NAMALWA (cell line): ENCODE results near the gene RAB11FIP4.

Experiments used
- DNase-seq: peaks from one replicate; pipeline ENCODE4 v3.0.0-alpha.2; 2015; ENCODE audit warnings: low spot score

RAB11FIP4 gene

GRCh38 chr17:31570231-31570630 lies 178.8 kb downstream of the RAB11FIP4 start:
- DNase-seq: no peak

DNA sequence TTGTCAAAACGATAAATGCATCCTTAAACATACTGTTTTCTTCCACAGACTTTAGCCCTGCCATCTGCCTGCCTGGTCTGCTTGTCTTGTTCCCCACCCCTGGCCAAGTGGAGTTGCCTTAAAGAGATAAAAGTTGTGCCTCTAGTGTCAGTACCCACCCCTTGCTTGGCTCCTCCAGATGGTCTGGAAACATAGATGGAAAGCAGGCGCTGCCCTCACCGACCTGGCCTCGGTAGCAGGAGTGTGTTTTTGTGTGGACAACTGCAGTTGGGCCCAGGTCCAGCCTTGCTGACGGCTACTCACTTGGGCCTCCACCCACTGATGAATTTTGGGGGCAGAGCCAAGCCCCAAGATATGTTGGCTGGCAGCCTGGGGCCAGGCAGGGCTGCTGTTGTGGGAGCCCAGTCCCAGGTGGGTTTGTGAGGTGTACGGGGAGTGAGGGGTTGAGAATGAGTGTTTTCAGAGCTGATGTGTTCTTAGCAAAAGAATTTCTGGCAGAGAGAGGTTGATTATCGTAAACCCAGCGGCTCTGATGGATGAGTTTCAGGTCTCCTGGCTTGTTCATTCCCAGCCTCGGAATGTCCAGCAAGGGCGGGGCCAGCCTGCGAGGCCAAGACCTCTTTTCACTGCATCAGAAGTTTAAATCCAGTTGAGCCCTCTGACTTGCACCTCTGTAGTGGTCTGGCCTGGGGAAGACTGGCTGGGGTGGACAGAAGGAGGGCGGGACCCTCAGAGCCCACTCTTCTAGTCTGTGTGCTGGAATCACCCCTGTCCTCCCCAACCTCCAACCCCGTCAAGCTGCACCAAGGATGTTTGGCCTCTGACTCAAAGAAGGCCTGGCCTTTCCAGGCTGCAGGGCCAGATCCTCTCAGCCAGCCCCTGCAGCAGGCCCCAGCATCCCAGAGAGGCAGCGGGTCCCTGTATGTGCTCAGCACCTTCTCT lies 179.7 kb downstream of the RAB11FIP4 start:
- DNase-seq: no peak

DNA sequence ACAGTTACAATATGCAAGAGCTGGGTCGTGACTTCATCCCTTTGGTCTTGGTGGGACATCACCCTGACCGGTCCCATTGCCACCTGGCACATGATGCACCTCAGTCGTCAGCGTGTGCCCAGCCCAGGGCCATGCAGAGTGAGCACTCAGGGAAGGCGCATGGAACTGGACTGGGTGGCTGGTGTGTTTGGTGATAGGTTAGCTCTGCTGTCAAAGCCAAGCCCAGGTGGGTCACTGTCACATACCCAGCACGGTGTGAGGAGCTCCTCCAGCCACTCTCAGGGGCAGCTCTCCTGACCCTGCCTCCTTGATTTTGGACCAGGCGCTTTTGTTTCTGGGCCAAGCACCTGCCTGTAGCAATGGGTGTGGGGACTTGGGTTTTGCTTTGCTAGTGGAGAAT lies 180.9 kb downstream of the RAB11FIP4 start:
- DNase-seq: no peak

GRCh38 chr17:31573047-31573446 lies 181.6 kb downstream of the RAB11FIP4 start:
- DNase-seq: no peak

DNA sequence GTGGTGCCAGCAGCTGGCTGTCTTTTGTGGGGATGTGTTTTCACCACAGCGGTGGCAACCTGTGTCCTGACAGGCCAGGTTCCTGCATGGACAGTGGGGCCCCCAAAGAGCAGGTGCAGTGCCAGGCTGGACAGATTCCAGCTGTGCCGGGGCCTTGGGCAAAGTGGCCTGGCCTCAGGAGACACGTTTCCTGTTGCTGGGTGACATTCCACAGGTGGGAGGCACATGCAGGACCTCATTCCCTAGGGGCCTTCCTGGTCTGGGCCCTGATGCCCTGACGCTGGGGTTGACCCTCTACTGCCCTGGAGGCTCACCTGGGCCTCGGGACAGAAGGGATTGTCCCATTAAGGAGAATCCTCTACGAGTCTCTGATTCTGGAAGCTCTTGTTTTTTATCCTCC lies 182.4 kb downstream of the RAB11FIP4 start:
- no peak for DNase-seq

DNA sequence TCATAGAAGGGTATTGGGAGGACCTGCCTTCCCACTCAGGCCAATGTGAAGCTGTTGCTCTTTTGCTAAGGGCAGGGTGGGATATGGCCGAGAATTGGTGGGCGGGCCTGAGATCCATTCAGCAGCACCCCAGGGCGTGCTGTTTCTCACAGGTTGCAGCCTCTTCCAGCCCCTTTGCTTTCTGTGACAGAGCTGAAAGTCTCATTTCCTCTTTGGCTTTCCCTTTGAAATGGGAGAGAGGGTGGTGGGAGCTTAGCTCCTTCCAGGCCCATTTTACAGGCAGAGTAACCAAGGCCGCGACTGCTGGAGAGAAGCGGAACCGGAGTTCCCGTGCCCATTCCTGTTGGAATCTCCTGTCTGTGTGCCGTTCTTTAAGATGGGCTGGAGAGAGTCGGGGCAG lies 183.0 kb downstream of the RAB11FIP4 start:
- DNase-seq: no peak

- DNase-seq: no peak
These were observed 183.6 kb downstream of the RAB11FIP4 start for GRCh38 chr17:31575043-31575442.

DNA sequence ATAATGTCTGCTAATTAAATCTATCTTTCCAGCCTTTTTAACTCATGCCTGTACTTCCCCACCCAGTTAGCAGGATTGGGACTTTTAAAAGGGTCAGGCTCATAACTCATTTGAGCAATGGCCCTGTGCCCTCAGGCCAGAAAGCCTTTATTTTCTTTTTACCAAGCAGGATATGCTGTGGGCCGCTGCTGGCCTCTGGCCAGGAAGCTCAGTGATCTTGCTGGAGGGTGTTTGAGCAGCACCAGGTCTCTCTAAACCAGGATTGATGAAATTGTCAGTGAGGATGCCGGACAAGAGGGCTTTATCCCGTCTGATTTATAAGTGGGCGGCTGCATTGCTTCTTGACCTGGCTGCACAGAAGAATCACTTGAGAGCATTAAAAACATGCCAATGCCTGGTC lies 187.8 kb downstream of the RAB11FIP4 start:
- no peak for DNase-seq

DNA sequence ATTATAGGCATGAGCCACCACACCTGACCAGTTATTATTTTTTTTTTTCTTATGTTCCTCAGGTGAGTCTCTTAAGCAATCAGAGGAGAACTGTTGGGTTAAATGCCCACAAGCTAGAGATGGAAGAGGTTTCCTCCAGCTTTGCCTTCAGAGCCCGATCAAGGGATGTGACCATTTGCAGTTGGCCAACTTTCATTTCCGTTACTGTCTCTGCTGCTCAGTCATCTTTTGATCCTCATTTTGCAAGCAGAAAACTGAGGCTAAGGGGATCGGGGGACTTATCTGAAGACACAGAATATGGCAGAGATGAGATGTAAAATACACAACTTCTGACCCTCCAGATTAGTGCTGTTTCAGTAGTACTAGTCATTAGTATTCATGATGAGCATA lies 188.8 kb downstream of the RAB11FIP4 start:
- no peak for DNase-seq

- no peak for DNase-seq
These were observed 189.4 kb downstream of the RAB11FIP4 start for GRCh38 chr17:31580706-31581490.

DNA sequence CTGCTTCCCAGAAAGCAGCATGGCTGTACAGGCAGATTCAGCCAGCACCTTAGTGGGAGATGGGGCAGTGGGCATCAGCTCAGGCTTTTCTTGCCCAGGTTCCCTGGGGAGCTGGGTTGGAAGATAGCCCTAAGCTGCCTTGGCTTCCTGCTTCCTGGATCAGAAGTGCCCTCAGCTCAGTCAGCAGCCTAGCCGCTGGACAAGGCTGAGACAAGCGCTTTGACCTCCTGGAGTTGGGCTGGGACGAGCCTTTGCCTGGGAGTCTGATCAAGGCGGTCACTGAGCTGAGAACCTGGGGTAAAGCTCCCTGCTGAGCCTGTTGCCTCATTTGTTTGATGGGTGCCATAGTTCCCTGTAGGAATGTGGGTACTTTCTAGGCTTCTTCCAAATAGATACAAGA lies 190.0 kb downstream of the RAB11FIP4 start:
- no peak for DNase-seq

- DNase-seq: no peak
These were observed 190.9 kb downstream of the RAB11FIP4 start for GRCh38 chr17:31582151-31582907.

- no peak for DNase-seq
These were observed 192.4 kb downstream of the RAB11FIP4 start for GRCh38 chr17:31583772-31584356.

- DNase-seq: no peak
These were observed 193.2 kb downstream of the RAB11FIP4 start for GRCh38 chr17:31584438-31585279.

- DNase-seq: no peak
These were observed 193.8 kb downstream of the RAB11FIP4 start for GRCh38 chr17:31585280-31585630.

- no peak for DNase-seq
These were observed 195.5 kb downstream of the RAB11FIP4 start for GRCh38 chr17:31586946-31587345.

DNA sequence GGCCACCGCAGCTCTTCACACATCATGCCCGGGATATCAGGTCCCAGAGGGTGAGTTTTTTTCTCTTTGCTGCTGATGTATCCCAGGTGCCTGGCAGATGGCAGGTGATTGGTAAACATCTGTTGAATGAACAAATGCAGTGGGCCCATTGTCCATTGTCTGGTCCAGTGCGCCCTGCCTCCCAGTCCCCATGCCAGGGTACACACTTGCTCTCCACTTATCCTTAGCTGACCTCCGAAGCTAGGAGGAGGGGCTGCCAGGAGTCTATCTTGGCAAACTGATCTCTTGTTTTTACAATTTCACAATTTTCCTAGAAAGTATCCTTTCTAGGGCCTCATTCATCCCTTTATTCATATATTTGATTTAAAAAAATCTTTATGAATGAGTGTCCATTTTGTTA lies 196.0 kb downstream of the RAB11FIP4 start:
- DNase-seq: no peak
